ENCODE measurements around the gene DMPK.

GRCh38 chr19:45780448-45781213 is 1.7 kb downstream of the DMPK start:
- TF ChIP-seq CTCF (IDR thresholded peaks at IDR 0.05): no peak
- TF ChIP-seq POLR2AphosphoS5 (IDR thresholded peaks at IDR 0.05; ENCODE audit: low read depth, low read length): no peak
- no peak for TF ChIP-seq TCF7L2 (IDR thresholded peaks at IDR 0.05; ENCODE audit: low read depth, low read length)
- TF ChIP-seq REST (IDR thresholded peaks at IDR 0.05; ENCODE audit: insufficient read depth in 1 of 2, low read depth in 2 of 2, low read length in 1 of 2): no peak
